Measurements from ENCODE around the gene KLF5.

KLF5 gene

DNA sequence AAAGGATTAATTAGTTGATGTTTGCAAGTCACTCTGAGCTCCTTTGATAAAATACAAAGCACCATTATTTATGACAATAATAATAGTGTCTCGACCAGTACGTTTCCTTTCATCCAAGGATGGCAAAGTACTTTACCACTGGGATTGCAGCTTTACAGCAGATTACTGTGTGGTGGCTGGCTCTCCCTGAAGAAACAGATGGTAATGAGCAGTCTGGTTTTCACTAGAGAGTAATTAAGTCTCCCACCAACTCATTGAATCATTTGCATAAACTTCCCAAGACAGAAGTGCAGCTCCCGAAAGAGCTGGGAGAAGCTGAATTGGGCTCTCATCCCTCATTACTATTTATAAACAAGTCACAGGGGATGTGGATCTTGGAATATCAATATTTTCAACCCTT lies 48.7 kb downstream of the KLF5 start:
- Histone ChIP-seq H3K9me3 (ENCODE audit: control insufficient read depth, insufficient read depth, low read length) (no peaks in the 10 kb centered on the region), H3K36me3 (ENCODE audit: control insufficient read depth, low read length) (no peaks in the 10 kb centered on the region), H3K27ac (ENCODE audit: low read depth, low read length) (no peak overlapping the region), H3K9me2 (replicated peaks; ENCODE audit: control insufficient read depth, low read length) (no peaks in the 10 kb centered on the region), H3K4me1 (ENCODE audit: control insufficient read depth, low read length) (no peaks in the 10 kb centered on the region), H3F3A (ENCODE audit: control insufficient read depth, insufficient read depth) (no peaks in the 10 kb centered on the region), H3K27me3 (ENCODE audit: control insufficient read depth, low read length) (no peaks in the 10 kb centered on the region), H3K4me3 (ENCODE audit: low read length) (no peak overlapping the region), H3K4me2 (ENCODE audit: low read length) (no peak overlapping the region), H3K79me2 (ENCODE audit: control insufficient read depth, low read length) (no peaks in the 10 kb centered on the region), H4K20me1 (ENCODE audit: control insufficient read depth, insufficient read depth, low read depth, low read length) (no peaks in the 10 kb centered on the region)
- no peak for TF ChIP-seq EZH2phosphoT487 (IDR thresholded peaks at IDR 0.05; ENCODE audit: borderline replicate concordance, low read length)
- no peak for TF ChIP-seq CTCF (IDR thresholded peaks at IDR 0.05; ENCODE audit: low read depth, low read length, poor library complexity, severe bottlenecking)

GRCh38 chr13:73107970-73108369 lies 49.2 kb downstream of the KLF5 start:
- Histone ChIP-seq H3K27me3 (ENCODE audit: control insufficient read depth, low read length) (no peaks in the 10 kb centered on the region), H3K9me3 (ENCODE audit: control insufficient read depth, insufficient read depth, low read length) (no peaks in the 10 kb centered on the region), H3K4me1 (ENCODE audit: control insufficient read depth, low read length) (no peaks in the 10 kb centered on the region), H3K4me2 (ENCODE audit: low read length) (no peak overlapping the region), H3K9me2 (replicated peaks; ENCODE audit: control insufficient read depth, low read length) (no peaks in the 10 kb centered on the region), H3K27ac (ENCODE audit: low read depth, low read length) (no peak overlapping the region), H3K4me3 (ENCODE audit: low read length) (no peak overlapping the region), H3K36me3 (ENCODE audit: control insufficient read depth, low read length) (no peaks in the 10 kb centered on the region), H4K20me1 (ENCODE audit: control insufficient read depth, insufficient read depth, low read depth, low read length) (no peaks in the 10 kb centered on the region), H3K79me2 (ENCODE audit: control insufficient read depth, low read length) (no peaks in the 10 kb centered on the region), H3F3A (ENCODE audit: control insufficient read depth, insufficient read depth) (no peaks in the 10 kb centered on the region)
- TF ChIP-seq EZH2phosphoT487 (IDR thresholded peaks at IDR 0.05; ENCODE audit: borderline replicate concordance, low read length): no peak
- TF ChIP-seq CTCF (IDR thresholded peaks at IDR 0.05; ENCODE audit: low read depth, low read length, poor library complexity, severe bottlenecking): no peak

DNA sequence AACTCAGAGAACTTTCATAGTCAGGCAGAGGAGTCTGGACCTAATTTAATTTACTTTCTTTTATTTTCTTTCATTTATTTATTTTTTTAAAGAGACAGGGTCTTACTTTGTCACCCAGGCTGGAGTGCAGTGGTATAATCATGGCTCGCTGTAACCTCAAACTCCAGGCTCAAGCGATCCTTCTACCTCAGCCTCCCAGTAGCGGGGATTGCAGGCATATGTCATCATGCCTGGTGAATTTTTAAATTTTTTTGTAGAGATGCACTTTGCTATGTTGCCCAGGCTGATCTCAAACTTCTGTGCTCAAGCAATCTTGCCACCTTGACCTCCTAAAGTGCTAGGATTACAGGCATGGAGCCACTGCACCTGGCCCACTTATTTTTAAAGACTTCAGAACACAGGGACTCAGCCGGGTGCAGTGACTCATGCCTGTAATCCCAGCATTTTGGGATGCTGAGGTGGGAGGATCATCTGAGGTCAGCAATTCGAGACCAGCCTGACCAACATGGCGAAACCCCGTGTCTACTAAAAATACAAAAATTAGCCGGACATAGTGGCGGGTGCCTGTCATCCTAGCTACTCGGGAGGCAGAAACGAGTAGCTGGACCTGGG lies 50.6 kb downstream of the KLF5 start:
- no peak for TF ChIP-seq EZH2phosphoT487 (IDR thresholded peaks at IDR 0.05; ENCODE audit: borderline replicate concordance, low read length)
- TF ChIP-seq CTCF (IDR thresholded peaks at IDR 0.05; ENCODE audit: low read depth, low read length, poor library complexity, severe bottlenecking): no peak
- Histone ChIP-seq H3K4me1 (ENCODE audit: control insufficient read depth, low read length) (no peaks in the 10 kb centered on the region), H3K4me2 (ENCODE audit: low read length) (no peak overlapping the region), H3K4me3 (ENCODE audit: low read length) (no peak overlapping the region), H3F3A (ENCODE audit: control insufficient read depth, insufficient read depth) (no peaks in the 10 kb centered on the region), H3K36me3 (ENCODE audit: control insufficient read depth, low read length) (no peaks in the 10 kb centered on the region), H3K27me3 (ENCODE audit: control insufficient read depth, low read length) (no peaks in the 10 kb centered on the region), H3K27ac (ENCODE audit: low read depth, low read length) (no peak overlapping the region), H4K20me1 (ENCODE audit: control insufficient read depth, insufficient read depth, low read depth, low read length) (no peaks in the 10 kb centered on the region), H3K9me3 (ENCODE audit: control insufficient read depth, insufficient read depth, low read length) (no peaks in the 10 kb centered on the region), H3K79me2 (ENCODE audit: control insufficient read depth, low read length) (no peaks in the 10 kb centered on the region), H3K9me2 (replicated peaks; ENCODE audit: control insufficient read depth, low read length) (no peaks in the 10 kb centered on the region)

Data from DOHH2 (cell line).